Fibroblast of the aortic adventitia (primary cell): ENCODE measurements around the gene ITFG1. TPM values are rescaled to one million over a fixed set of nuclear protein-coding genes. Genes with fewer than 3 reads are reported as not detected.

Experiments
- DNase-seq: peaks from one replicate; pipeline ENCODE4 v3.0.0-alpha.2; 2010; ENCODE audit warnings: low read depth
- H3K4me3 ChIP-seq: 2 replicates; pipeline ENCODE4 v1.5.1; 2011; ENCODE audit warnings: low read depth, mild to moderate bottlenecking, control low read depth, low read length, moderate library complexity
- small RNA-seq: library from RNA; depleted of rRNA; stranded (forward); fragments of <200 nt; gene quantifications from one replicate; pipeline ENCODE3, GENCODE V24; 2012
- total RNA-seq: library from RNA; depleted of rRNA; stranded (reverse); fragments of >200 nt; gene quantifications from 2 replicates; pipeline ENCODE4 v1.2.3, GENCODE V29; 2012; ENCODE audit warnings: low replicate concordance
- TF ChIP-seq, protein P1 (sequence below): IDR thresholded peaks from 2 replicates; pipeline ENCODE4 v1.5.1; 2011; ENCODE audit warnings: mild to moderate bottlenecking, low read length, control low read depth, inconsistent platforms; ENCODE audit not compliant: insufficient read depth

The ITFG1 gene
- total RNA-seq, 1 donor, result 62.4 TPM

DNA sequence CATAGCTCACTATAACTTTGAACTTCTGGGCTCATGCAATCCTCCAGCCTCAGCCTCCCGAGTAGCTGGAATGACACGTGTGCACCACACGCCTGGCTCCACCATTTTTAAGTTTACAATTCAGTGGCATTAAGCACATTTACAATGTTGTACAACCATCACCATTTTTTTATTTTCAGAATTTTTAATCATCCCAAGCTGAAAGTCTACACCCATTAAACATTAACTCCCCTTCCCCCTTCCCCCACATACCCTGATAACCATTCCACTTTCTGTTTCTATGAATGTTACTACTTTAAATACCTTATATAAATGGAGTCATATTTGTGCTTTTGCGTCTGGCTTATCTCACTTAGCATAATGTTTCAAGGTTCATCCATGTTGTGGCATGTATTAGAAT, 335.1 kb downstream of the ITFG1 start:
- no peak overlapping the region for H3K4me3 ChIP-seq
- TF ChIP-seq, protein P1, sequence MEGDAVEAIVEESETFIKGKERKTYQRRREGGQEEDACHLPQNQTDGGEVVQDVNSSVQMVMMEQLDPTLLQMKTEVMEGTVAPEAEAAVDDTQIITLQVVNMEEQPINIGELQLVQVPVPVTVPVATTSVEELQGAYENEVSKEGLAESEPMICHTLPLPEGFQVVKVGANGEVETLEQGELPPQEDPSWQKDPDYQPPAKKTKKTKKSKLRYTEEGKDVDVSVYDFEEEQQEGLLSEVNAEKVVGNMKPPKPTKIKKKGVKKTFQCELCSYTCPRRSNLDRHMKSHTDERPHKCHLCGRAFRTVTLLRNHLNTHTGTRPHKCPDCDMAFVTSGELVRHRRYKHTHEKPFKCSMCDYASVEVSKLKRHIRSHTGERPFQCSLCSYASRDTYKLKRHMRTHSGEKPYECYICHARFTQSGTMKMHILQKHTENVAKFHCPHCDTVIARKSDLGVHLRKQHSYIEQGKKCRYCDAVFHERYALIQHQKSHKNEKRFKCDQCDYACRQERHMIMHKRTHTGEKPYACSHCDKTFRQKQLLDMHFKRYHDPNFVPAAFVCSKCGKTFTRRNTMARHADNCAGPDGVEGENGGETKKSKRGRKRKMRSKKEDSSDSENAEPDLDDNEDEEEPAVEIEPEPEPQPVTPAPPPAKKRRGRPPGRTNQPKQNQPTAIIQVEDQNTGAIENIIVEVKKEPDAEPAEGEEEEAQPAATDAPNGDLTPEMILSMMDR, result no peak
- no peak for DNase-seq

DNA sequence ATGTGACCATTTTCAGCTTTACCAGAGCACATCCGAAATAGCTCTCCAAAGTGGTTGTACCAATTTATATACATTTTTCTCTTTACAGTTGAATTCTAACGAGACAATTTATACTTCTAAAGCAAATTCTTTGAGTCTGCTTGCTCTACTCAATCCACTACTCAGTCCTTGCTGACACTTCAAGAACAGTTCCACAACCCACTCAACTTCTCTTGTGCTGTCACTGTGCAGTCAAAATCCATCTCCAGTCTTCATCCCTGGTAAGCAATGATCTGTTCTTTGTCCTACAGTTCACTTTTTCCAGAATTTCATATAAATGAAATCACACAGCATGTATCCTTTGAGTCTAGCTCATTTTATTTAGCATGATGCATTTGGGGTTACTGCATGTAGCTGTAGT, 347.7 kb downstream of the ITFG1 start:
- no peak overlapping the region for H3K4me3 ChIP-seq
- TF ChIP-seq, protein P1, result no peak
- no peak for DNase-seq

DNA sequence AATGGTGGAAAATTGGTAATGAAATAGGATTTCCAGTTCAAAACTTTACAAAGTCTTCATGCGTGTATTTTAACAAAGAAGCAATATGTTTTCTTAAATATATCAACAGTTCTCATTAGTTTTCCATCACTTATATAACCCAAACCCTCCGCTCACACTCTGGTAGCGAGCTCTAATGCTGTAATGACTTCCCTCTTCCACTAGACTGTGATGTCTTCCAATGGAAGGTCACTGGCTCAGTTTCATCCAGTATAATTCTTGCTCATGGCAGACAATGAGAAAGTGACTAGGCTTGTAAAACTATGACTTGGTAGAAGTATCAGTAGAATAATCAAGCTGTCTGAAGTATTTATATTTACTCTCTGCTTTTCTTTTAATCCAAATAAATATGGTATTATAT, 349.9 kb downstream of the ITFG1 start:
- TF ChIP-seq, protein P1, result no peak
- no peak overlapping the region for H3K4me3 ChIP-seq
- no peak for DNase-seq

DNA sequence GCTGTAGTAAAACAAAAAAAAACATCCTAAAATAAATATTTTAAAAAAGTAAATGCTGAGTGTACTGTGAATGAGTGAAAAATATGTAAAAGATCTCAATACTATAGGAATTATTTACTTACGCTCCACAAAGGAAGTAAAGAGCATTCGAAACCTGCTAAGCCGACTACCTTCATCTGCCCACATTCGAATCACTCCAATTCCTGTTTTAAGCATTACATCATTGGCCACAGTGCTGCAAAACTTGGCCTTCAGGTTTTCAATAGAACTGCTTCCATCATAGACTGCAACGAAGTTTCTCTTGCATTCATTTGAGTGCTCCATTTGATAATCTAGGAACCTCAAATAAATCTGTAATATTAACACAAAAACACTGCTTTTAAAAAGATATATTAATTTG, 351.5 kb downstream of the ITFG1 start:
- no peak overlapping the region for H3K4me3 ChIP-seq
- TF ChIP-seq, protein P1, result no peak
- DNase-seq, result no peak

Small RNAs within 50 kb of the gene (small RNA-seq; reads per million reads assigned to genes)
- gene RF00019, result not detected
- not detected for gene RNA5SP425

Other genes with a start within 250 kb of the ITFG1 start
- 27.6 and 79.3 TPM in 2 replicates for gene PHKB, start 268 bp upstream of the ITFG1 start, total RNA-seq